SK-N-SH treated with all-trans-retinoic acid at 6 μM for 48 hours (cell line): ENCODE results near the gene PALLD.

Experiments used
- ARNTL ChIP-seq: fragments of 450-650 bp; formaldehyde crosslinking; IDR thresholded peaks from 2 replicates; pipeline ENCODE4 v1.5.0; 2020; ENCODE audit warnings: low read depth, mild to moderate bottlenecking, moderate library complexity, borderline replicate concordance
- BACH2 ChIP-seq: fragments of 250-450 bp; sonication (Bioruptor Pico); IDR thresholded peaks from 2 replicates; pipeline ENCODE4 v1.9.0; 2021; ENCODE audit warnings: mild to moderate bottlenecking, borderline replicate concordance
- ESRRG ChIP-seq: fragments of 250-450 bp; sonication (Bioruptor Pico); IDR thresholded peaks from 2 replicates; pipeline ENCODE4 v1.6.1; 2021; ENCODE audit warnings: mild to moderate bottlenecking
- RARB ChIP-seq: fragments of 250-450 bp; sonication (Bioruptor Pico); IDR thresholded peaks from 2 replicates; pipeline ENCODE4 v1.8.0; 2021; ENCODE audit warnings: mild to moderate bottlenecking, moderate library complexity
- TOX ChIP-seq: fragments of 250-450 bp; sonication (Bioruptor Pico); IDR thresholded peaks from 2 replicates; pipeline ENCODE4 v1.8.0; 2021; ENCODE audit warnings: mild to moderate bottlenecking, moderate library complexity, borderline replicate concordance
- ZFP3 ChIP-seq: fragments of 250-450 bp; sonication (Bioruptor Pico); IDR thresholded peaks from 2 replicates; pipeline ENCODE4 v1.5.0; 2020; ENCODE audit warnings: mild to moderate bottlenecking, moderate library complexity
- ZFP30 ChIP-seq: fragments of 450-650 bp; formaldehyde crosslinking; IDR thresholded peaks from 2 replicates; pipeline ENCODE4 v1.5.0; 2022; ENCODE audit warnings: mild to moderate bottlenecking, moderate library complexity
- ZNF8 ChIP-seq: fragments of 450-650 bp; formaldehyde crosslinking; IDR thresholded peaks from 2 replicates; pipeline ENCODE4 v1.5.0; 2020; ENCODE audit warnings: mild to moderate bottlenecking, moderate library complexity
- TF ChIP-seq, protein P1 (sequence below): fragments of 250-450 bp; sonication (Bioruptor Pico); IDR thresholded peaks from 2 replicates; pipeline ENCODE4 v1.5.1; 2021; ENCODE audit warnings: mild to moderate bottlenecking, moderate library complexity
- TF ChIP-seq, protein P2 (sequence below): fragments of 250-450 bp; sonication (Bioruptor Pico); IDR thresholded peaks from 2 replicates; pipeline ENCODE4 v1.5.0; 2020; ENCODE audit warnings: mild to moderate bottlenecking, moderate library complexity
- TF ChIP-seq, protein P3 (sequence below): fragments of 250-450 bp; sonication (Bioruptor Pico); IDR thresholded peaks from 2 replicates; pipeline ENCODE4 v1.8.0; 2021; ENCODE audit warnings: low read depth, mild to moderate bottlenecking, moderate library complexity, borderline replicate concordance

DNA sequence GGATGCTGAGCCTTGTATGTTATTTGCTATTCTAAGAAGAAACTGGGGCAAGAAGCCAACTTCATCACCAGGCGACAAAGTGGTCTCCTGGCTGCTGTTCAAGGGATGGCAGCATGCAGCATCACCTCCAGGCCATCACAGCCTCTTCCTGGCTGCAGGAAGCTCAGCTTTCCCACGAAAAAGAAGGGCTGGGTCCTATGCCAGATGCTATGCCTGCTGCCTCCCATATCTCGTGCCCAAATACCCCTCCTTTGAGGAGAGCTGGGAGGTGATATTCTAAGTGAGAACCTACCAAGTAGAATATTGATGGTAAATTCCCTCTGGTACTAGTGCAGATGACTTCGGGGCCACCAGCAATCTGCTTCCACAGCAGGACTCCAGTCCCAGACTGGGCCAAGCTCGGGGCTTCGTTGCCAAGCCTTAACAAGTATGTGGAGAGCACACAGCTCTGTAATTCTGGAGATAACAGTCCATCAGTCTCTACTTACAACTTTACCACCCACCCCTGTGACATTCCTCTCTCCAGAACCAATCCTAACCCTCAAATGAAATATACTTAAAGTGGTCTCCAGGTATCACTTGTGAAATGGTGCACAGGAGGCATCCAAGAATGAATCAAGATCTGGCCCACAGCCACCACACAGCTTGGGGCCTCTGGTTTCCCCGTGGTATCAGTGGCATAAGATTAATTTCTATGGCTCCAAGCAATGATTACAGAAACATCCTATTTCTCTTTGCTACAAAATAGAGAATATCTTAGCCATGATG, 149.3 kb downstream of the PALLD start:
- no peak for TF ChIP-seq ARNTL (CRISPR knock-in tag)
- TF ChIP-seq, protein P1, sequence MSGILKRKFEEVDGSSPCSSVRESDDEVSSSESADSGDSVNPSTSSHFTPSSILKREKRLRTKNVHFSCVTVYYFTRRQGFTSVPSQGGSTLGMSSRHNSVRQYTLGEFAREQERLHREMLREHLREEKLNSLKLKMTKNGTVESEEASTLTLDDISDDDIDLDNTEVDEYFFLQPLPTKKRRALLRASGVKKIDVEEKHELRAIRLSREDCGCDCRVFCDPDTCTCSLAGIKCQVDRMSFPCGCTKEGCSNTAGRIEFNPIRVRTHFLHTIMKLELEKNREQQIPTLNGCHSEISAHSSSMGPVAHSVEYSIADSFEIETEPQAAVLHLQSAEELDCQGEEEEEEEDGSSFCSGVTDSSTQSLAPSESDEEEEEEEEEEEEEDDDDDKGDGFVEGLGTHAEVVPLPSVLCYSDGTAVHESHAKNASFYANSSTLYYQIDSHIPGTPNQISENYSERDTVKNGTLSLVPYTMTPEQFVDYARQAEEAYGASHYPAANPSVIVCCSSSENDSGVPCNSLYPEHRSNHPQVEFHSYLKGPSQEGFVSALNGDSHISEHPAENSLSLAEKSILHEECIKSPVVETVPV (CRISPR knock-in tag) = no peak
- TF ChIP-seq RARB (CRISPR knock-in tag) = no peak
- no peak for TF ChIP-seq BACH2 (CRISPR knock-in tag)
- TF ChIP-seq, protein P2, sequence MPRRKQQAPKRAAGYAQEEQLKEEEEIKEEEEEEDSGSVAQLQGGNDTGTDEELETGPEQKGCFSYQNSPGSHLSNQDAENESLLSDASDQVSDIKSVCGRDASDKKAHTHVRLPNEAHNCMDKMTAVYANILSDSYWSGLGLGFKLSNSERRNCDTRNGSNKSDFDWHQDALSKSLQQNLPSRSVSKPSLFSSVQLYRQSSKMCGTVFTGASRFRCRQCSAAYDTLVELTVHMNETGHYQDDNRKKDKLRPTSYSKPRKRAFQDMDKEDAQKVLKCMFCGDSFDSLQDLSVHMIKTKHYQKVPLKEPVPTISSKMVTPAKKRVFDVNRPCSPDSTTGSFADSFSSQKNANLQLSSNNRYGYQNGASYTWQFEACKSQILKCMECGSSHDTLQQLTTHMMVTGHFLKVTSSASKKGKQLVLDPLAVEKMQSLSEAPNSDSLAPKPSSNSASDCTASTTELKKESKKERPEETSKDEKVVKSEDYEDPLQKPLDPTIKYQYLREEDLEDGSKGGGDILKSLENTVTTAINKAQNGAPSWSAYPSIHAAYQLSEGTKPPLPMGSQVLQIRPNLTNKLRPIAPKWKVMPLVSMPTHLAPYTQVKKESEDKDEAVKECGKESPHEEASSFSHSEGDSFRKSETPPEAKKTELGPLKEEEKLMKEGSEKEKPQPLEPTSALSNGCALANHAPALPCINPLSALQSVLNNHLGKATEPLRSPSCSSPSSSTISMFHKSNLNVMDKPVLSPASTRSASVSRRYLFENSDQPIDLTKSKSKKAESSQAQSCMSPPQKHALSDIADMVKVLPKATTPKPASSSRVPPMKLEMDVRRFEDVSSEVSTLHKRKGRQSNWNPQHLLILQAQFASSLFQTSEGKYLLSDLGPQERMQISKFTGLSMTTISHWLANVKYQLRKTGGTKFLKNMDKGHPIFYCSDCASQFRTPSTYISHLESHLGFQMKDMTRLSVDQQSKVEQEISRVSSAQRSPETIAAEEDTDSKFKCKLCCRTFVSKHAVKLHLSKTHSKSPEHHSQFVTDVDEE (CRISPR knock-in tag) = no peak
- TF ChIP-seq ZFP3 (CRISPR knock-in tag) = 0 out of 2 replicates have a peak, but pooled peaks have one; percentile 12
- no peak for TF ChIP-seq ZFP30 (CRISPR knock-in tag)
- TF ChIP-seq, protein P3, sequence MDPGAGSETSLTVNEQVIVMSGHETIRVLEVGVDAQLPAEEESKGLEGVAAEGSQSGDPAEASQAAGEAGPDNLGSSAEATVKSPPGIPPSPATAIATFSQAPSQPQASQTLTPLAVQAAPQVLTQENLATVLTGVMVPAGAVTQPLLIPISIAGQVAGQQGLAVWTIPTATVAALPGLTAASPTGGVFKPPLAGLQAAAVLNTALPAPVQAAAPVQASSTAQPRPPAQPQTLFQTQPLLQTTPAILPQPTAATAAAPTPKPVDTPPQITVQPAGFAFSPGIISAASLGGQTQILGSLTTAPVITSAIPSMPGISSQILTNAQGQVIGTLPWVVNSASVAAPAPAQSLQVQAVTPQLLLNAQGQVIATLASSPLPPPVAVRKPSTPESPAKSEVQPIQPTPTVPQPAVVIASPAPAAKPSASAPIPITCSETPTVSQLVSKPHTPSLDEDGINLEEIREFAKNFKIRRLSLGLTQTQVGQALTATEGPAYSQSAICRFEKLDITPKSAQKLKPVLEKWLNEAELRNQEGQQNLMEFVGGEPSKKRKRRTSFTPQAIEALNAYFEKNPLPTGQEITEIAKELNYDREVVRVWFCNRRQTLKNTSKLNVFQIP (CRISPR knock-in tag) = no peak
- TF ChIP-seq ESRRG (CRISPR knock-in tag) = no peak
- TF ChIP-seq TOX = no peak
- TF ChIP-seq ZNF8 (CRISPR knock-in tag) = no peak
